Measurements from ENCODE around the gene MYH11. TPM values are rescaled to one million over a fixed set of nuclear protein-coding genes. Genes with fewer than 3 reads are reported as not detected.

Gene MYH11
- total and polyA plus RNA-seq, 10 of the 15 experiments (the other 5 are each of a cell fraction or from before 2014, with no cell fraction given), result 0.01 to 1.9 (median 0.13) TPM; not detected in 1

GRCh38 chr16:15854906-15855703 is 1.7 kb downstream of the MYH11 start:
- CTCF ChIA-PET, result no interaction called here
- TF ChIP-seq CREB1 (IDR thresholded peaks at IDR 0.05; ENCODE audit: low read depth), result no peak
- no peak for TF ChIP-seq RAD51 (IDR thresholded peaks at IDR 0.05)
- no peak for TF ChIP-seq EED (IDR thresholded peaks at IDR 0.05; ENCODE audit: low read depth)
- TF ChIP-seq CBX5 (IDR thresholded peaks at IDR 0.05; ENCODE audit: low read depth), result no peak
- TF ChIP-seq MYB (IDR thresholded peaks at IDR 0.05; ENCODE audit: borderline replicate concordance, low read depth, low read length), result no peak
- no peak for TF ChIP-seq ATF3 (IDR thresholded peaks at IDR 0.05; ENCODE audit: borderline replicate concordance, extremely low read depth, low read depth, low read length)
- no peak for TF ChIP-seq MYC (IDR thresholded peaks at IDR 0.05; ENCODE audit: insufficient read depth, insufficient read length, insufficient replicate concordance, low read length, severe bottlenecking)
- no peak for TF ChIP-seq PRDM15 (CRISPR knock-in tag; IDR thresholded peaks at IDR 0.05)
- no peak for TF ChIP-seq MTA3 (IDR thresholded peaks at IDR 0.05; ENCODE audit: borderline replicate concordance, low read length)
- TF ChIP-seq POU2F2 (IDR thresholded peaks at IDR 0.05; ENCODE audit: borderline replicate concordance, low read depth, low read length), result no peak
- TF ChIP-seq E4F1 (IDR thresholded peaks at IDR 0.05; ENCODE audit: borderline replicate concordance, partially characterized antibody), result no peak
- TF ChIP-seq ZNF592 (IDR thresholded peaks at IDR 0.05), result no peak

More at GRCh38 chr16:15854906-15855703, 1.7 kb downstream of the MYH11 start:
- Histone ChIP-seq H3K4me2 (ENCODE audit: control insufficient read depth, insufficient read depth) (peak overlapping the region; percentile 34), H3K9ac (ENCODE audit: control insufficient read depth, insufficient read depth, low read length) (no peak overlapping the region), H3K36me3 (ENCODE audit: control insufficient read depth in 2 of 2, insufficient read depth in 2 of 2, low read length in 1 of 2) (no peaks in the 10 kb centered on the region), H4K20me1 (ENCODE audit: control insufficient read depth, insufficient read depth) (no peaks in the 10 kb centered on the region), H3K9me3 (replicated peaks; ENCODE audit: control insufficient read depth, insufficient read depth, low read length) (no peaks in the 10 kb centered on the region), H3K4me1 (ENCODE audit: control insufficient read depth, insufficient read depth, low read length) (peaks cover 18% of the 10 kb centered on the region; the same call in 1 of the 2 replicates), H3K79me2 (ENCODE audit: control insufficient read depth, insufficient read depth, low read length) (no peaks in the 10 kb centered on the region), H2AFZ (ENCODE audit: control insufficient read depth, low read depth, low read length) (no peak overlapping the region), H3K27ac (ENCODE audit: control insufficient read depth, insufficient read depth) (no peak overlapping the region), H3K4me3 (0 out of 2 replicates have a peak overlapping the region, but pooled peaks have one; percentile 25), H3K27me3 (replicated peaks in 1 of 2; ENCODE audit: control insufficient read depth in 2 of 2, insufficient read depth in 2 of 2, low read length in 1 of 2) (peaks cover 9 to 10% of the 10 kb centered on the region in 2 experiments)
- DNase-seq (ENCODE audit: low read depth, low spot score) (no peak), FAIRE-seq (no peak), ATAC-seq (no peak)
- RAD21 ChIA-PET (ENCODE audit: unreplicated experiment), result no interaction called here
- no TSS peak for BruUV-seq (replicated peaks)
- SMC1A ChIA-PET (ENCODE audit: uncharacterized antibody, unreplicated experiment), result interaction anchor here (0.8 to 1.3 kb wide), 2 partner anchors 9 to 33 kb away, joined by 3 to 5 read pairs; partner anchors contain the start of gene CEP20
- in situ Hi-C loops (cut with MboI) (no loop called here), intact Hi-C loops (cut with micrococcal nuclease; ENCODE audit: unreplicated experiment) (no loop called here)
- POLR2A ChIA-PET, result no interaction called here
- 53% methylated on average over 15 of the region's 15 CpGs for WGBS (ENCODE audit: insufficient coverage, insufficient replicate concordance, low lambda C conversion rate, missing lambda C conversion rate)
